Activated CD8-positive, alpha-beta memory T cell treated with anti-CD3 and anti-CD28 coated beads, Interleukin-2, amount 10 ng/mL, durations not matched to agents 7 days and 5 days (primary cell): ENCODE data around the gene GNE. TPM values are rescaled to one million over a fixed set of nuclear protein-coding genes. Genes with fewer than 3 reads are reported as not detected.

ENCODE experiments used
- ATAC-seq: fragments of 150-1000 bp; cut with Tn5 transposase; one replicate; pipeline ENCODE4 v1.10.0; 2021; ENCODE audit warnings: moderate library complexity
- CTCF ChIA-PET: fragments of 350-600 bp; sonication (Branson Sonifier 250); formaldehyde crosslinking; loops from one replicate; lab custom pipeline; 2021; ENCODE audit warnings: antibody characterized with exemption; lab: Charles Lee
- DNase-seq: peaks from one replicate; pipeline ENCODE4 v3.0.0-alpha.2; 2020
- H3K27ac Mint-ChIP-seq: one replicate; pipeline ENCODE4 v1.8.0; 2021; ENCODE audit warnings: mild to moderate bottlenecking, mixed read lengths
- H3K27me3 Mint-ChIP-seq: one replicate; pipeline ENCODE4 v1.8.0; 2021; ENCODE audit warnings: mixed read lengths
- H3K36me3 Mint-ChIP-seq: one replicate; pipeline ENCODE4 v1.8.0; 2021; ENCODE audit warnings: mild to moderate bottlenecking, mixed read lengths
- H3K4me1 Mint-ChIP-seq: one replicate; pipeline ENCODE4 v1.8.0; 2021; ENCODE audit warnings: mixed read lengths
- H3K4me3 Mint-ChIP-seq: one replicate; pipeline ENCODE4 v1.8.0; 2021; ENCODE audit warnings: mild to moderate bottlenecking, moderate library complexity, mixed read lengths
- H3K9me3 Mint-ChIP-seq: one replicate; pipeline ENCODE4 v1.8.0; 2022; ENCODE audit warnings: low read depth, mixed read lengths
- total RNA-seq, 2 experiments: library from RNA; stranded (reverse); gene quantifications; one replicate each; pipeline ENCODE4 v1.2.3, GENCODE V29; 2021

The GNE gene
- total RNA-seq, 2 experiments from 2014 or later = 17.3 to 19.6 TPM

DNA sequence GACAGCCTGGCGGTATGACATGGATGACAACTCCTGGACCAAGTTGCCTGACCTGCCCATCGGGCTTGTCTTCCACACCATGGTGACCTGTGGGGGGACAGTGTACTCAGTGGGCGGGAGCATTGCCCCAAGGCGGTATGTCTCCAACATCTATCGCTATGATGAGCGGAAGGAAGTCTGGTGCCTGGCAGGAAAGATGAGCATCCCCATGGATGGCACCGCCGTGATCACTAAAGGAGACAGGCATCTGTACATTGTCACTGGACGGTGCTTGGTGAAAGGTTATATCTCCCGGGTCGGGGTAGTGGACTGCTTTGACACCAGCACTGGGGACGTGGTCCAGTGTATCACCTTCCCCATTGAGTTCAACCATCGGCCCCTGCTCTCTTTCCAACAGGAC, 87.7 kb downstream of the GNE start:
- DNase-seq (no peak), ATAC-seq (no peak)
- CTCF ChIA-PET = interaction anchor here (1.5 to 9.6 kb wide), 2 partner anchors 67 to 158 kb away, joined by 4 to 295 read pairs; no protein-coding TSS in a partner anchor
- Mint-ChIP-seq H3K9me3 (no peaks in the 10 kb centered on the region), H3K27ac (no peak overlapping the region), H3K27me3 (peaks cover 26% of the 10 kb centered on the region), H3K36me3 (no peaks in the 10 kb centered on the region), H3K4me1 (peaks cover 7% of the 10 kb centered on the region), H3K4me3 (no peak overlapping the region)

DNA sequence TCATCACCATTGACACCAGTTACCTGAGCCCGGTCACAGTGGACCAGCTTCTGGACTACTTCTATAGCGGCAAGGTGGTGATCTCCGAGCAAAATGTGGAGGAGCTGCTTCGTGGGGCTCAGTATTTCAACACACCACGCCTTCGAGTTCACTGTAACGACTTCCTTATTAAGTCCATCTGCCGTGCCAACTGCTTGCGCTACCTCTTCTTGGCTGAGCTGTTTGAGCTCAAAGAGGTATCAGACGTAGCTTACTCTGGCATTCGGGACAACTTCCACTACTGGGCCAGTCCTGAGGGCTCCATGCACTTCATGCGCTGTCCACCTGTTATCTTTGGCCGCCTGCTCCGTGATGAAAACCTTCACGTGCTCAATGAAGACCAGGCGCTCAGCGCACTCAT, 88.5 kb downstream of the GNE start:
- Mint-ChIP-seq H3K4me1 (peaks cover 8% of the 10 kb centered on the region), H3K4me3 (no peak overlapping the region), H3K27ac (no peak overlapping the region), H3K27me3 (peaks cover 30% of the 10 kb centered on the region), H3K9me3 (no peaks in the 10 kb centered on the region), H3K36me3 (no peaks in the 10 kb centered on the region)
- ATAC-seq (no peak), DNase-seq (no peak)
- CTCF ChIA-PET = interaction anchor here (0.9 to 9.6 kb wide), 5 partner anchors 20 to 159 kb away, joined by 3 to 295 read pairs (median 5); partner anchors contain the start of gene CLTA

DNA sequence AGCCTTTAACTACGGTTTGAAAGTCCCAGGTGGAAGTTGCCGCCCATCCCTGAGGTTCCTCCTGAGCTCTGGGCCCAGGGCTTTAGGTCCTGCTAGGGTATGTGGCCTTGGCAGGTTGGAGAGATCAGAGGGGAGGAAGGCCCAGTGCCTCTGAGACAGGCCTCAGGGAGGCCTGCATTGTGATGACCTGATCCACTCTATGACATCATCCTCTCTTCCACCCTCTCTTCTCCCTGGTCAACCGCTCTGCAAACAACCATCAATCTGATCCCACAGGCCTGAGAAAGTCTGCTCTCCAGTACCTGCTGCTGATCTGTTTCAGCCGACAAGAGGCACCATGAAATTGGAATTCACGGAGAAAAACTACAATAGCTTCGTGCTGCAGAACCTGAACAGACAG, 89.1 kb downstream of the GNE start, which contains the start of gene CCIN:
CCIN (plus strand) TSS at position 223 of the 400 bp plus-strand sequence; CDS start at position 338, 115 bp downstream.
- no peak within 1 kb of the TSS for H3K27ac Mint-ChIP-seq
- CTCF ChIA-PET = interaction anchor here (0.9 to 9.6 kb wide), 5 partner anchors 21 to 159 kb away, joined by 3 to 295 read pairs (median 5); partner anchors contain the start of gene CLTA
- DNase-seq (no peak), ATAC-seq (no peak)
- no peaks in the 10 kb centered on the region for H3K36me3 Mint-ChIP-seq
- no peak within 1 kb of the TSS for H3K4me3 Mint-ChIP-seq
- H3K9me3 Mint-ChIP-seq = no peaks in the 10 kb centered on the region
- H3K27me3 Mint-ChIP-seq = peaks cover 30% of the 10 kb centered on the region
- peaks cover 7% of the 10 kb centered on the region for H3K4me1 Mint-ChIP-seq

DNA sequence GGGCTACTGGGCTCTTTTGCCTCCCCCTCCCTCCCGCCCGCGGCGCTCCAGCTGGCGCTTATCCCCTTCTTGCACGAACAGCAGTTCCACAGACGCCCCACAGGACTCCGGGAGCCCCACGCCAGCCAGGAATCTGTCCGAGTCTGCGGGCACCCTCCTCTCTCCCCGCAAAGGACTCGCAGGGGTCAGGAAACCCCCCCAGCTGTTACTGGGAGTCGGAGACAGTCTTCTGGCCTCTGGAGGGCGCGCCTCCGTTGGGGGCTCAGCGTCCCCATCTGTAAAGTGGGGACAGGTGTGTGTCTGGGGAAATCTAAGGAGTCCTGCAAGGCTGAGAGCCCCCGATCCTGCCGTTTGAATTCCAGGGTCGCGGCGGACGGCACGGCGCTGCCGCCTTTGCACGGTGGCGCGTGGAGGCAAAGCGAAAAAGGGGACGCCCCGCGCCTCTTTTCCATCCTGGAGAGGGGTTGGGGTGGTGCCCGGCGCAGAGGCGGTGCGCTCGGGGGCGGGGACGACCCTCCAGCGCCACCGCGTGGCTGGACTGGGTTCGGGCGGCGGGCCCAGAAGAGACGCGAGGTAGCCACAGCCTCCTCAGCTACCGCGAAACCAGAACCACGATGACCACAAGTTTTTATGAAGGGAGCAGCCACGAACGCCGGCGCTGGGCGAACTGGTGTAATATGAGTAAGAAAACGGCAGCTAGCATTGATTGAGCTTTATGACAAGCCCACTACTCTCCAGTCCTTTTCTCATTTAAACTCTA, 91.9 kb downstream of the GNE start:
- DNase-seq = peak; percentile 88
- Mint-ChIP-seq H3K4me1 (peaks cover 7% of the 10 kb centered on the region), H3K4me3 (peak overlapping the region; percentile 64), H3K27me3 (peaks cover 26% of the 10 kb centered on the region), H3K27ac (peak overlapping the region; percentile 46), H3K9me3 (no peaks in the 10 kb centered on the region), H3K36me3 (no peaks in the 10 kb centered on the region)
- peak; percentile 98 for ATAC-seq
- CTCF ChIA-PET = interaction anchor here (0.6 to 9.6 kb wide), 32 partner anchors 10 to 307 kb away, joined by 3 to 295 read pairs (median 5); partner anchors contain the start of genes CLTA, GLIPR2 and RECK

DNA sequence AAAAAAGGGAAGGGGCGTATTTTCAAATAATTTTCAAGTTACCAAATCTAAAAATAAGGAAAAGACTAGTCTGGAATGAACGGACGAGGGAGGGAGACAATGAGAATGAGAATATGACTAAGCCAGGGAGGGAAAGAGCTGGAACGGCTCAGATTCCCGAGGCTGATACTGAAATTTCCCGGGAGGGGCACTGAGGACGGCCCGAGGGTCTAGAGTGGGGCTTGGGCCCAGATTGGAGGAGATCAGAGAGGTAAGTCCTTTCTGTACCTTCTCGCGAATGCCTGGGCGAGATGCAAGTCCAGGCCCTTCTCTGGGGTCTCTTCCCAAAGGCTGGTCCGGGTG, 92.5 kb downstream of the GNE start:
- DNase-seq (no peak), ATAC-seq (no peak)
- H3K27me3 Mint-ChIP-seq = peaks cover 25% of the 10 kb centered on the region
- H3K9me3 Mint-ChIP-seq = no peaks in the 10 kb centered on the region
- no peaks in the 10 kb centered on the region for H3K36me3 Mint-ChIP-seq
- H3K4me1 Mint-ChIP-seq = peaks cover 7% of the 10 kb centered on the region
- H3K27ac Mint-ChIP-seq = no peak overlapping the region
- peak overlapping the region; percentile 9 for H3K4me3 Mint-ChIP-seq
- CTCF ChIA-PET = interaction anchor here (1.1 to 9.6 kb wide), 15 partner anchors 10 to 176 kb away, joined by 4 to 295 read pairs (median 13); partner anchors contain the start of genes CLTA, GLIPR2 and RECK

DNA sequence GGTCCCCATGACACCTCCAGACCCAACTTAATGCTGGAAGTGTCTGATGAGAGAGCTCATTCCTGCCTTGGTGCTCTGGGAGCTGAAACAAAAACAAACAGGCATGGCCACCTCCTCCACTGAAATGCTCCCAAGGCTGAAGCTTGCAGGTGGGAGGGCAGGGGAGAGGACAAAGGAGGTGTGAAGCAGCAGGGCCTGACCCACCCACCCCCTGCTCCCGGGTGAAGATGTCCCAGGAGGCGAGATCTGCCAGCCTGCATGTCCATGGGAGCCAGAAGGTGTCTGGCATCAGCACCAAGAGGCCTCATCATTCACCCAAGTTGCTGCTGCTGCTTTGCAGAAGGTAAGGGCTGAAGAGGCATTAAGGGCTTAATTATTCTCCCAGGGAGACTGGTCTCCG, 93.3 kb downstream of the GNE start:
- ATAC-seq (no peak), DNase-seq (no peak)
- Mint-ChIP-seq H3K36me3 (peaks cover 4% of the 10 kb centered on the region), H3K4me1 (peaks cover 7% of the 10 kb centered on the region), H3K4me3 (no peak overlapping the region), H3K27ac (no peak overlapping the region), H3K27me3 (peaks cover 25% of the 10 kb centered on the region), H3K9me3 (no peaks in the 10 kb centered on the region)
- CTCF ChIA-PET = interaction anchor here (0.9 to 9.6 kb wide), 14 partner anchors 9 to 157 kb away, joined by 3 to 295 read pairs (median 6); partner anchors contain the start of genes CLTA, GLIPR2 and RECK

Other genes starting within 250 kb of the GNE start
- gene RECK, start 221.5 kb downstream of the GNE start, total RNA-seq = 1 to 10 TPM; 6.1 to 8.1 TPM
- gene GLIPR2, start 121.7 kb downstream of the GNE start, total RNA-seq = 10 to 100 TPM; 28.4 to 49.8 TPM
- gene CCIN, start 89.1 kb downstream of the GNE start, total RNA-seq = under 1 TPM in 1 of 2 experiments, not detected in 1; 0.15 TPM
- 100 to 1,000 TPM; 156 to 177 TPM for gene CLTA, start 67.5 kb downstream of the GNE start, total RNA-seq
- 10 to 100 TPM; 41.4 to 51.9 TPM for gene RNF38, start 141.8 kb upstream of the GNE start, total RNA-seq